ENCODE results near the gene SPEM1. TPM values are rescaled to one million over a fixed set of nuclear protein-coding genes. Genes with fewer than 3 reads are reported as not detected.

The SPEM1 gene
- total RNA-seq, 1 experiment from 2014 or later, result not detected

- Histone ChIP-seq H3K4me2 (ENCODE audit: low read depth, low read length, poor library complexity, severe bottlenecking) (no peak overlapping the region), H3K9me2 (replicated peaks; ENCODE audit: insufficient read depth, low read length) (no peaks in the 10 kb centered on the region), H3K9ac (ENCODE audit: low read length) (no peak overlapping the region), H3K4me1 (ENCODE audit: low read length) (no peaks in the 10 kb centered on the region), H3K36me3 (ENCODE audit: insufficient read depth, low read length) (no peaks in the 10 kb centered on the region), H4K20me1 (ENCODE audit: insufficient read depth, low read depth, low read length) (no peaks in the 10 kb centered on the region), H2AFZ (ENCODE audit: low read length) (no peak overlapping the region), H3K79me2 (ENCODE audit: low read length) (no peaks in the 10 kb centered on the region), H3K9me3 (ENCODE audit: low read length) (no peaks in the 10 kb centered on the region), H3K4me3 (ENCODE audit: low read length) (no peak overlapping the region), H3K27ac (ENCODE audit: low read length) (no peak overlapping the region), H3K27me3 (ENCODE audit: low read length) (no peaks in the 10 kb centered on the region)
- DNase-seq, result no peak
Measured at GRCh38 chr17:7429722-7430121, 9.6 kb downstream of the SPEM1 start.

DNA sequence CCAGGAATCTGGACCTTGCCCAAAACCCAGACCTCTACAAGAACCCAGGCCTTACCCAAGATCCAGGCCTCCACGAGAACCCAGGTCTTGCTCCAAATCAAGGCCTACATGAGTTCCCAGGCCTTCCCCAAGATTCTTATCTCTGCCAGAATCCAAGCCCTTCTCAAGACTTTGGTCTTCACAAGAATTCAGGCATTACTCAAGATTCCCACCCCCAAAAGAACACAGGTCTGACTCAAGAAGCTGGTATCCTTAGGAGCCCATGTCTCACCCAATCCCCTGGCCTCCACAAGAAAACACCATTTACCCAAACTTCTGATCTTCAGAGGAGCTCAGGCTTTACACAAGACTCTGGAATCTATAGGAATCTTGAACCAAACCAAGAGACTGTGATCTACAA, 11.1 kb downstream of the SPEM1 start:
- Histone ChIP-seq H3K27me3 (ENCODE audit: low read length) (no peaks in the 10 kb centered on the region), H3K9me3 (ENCODE audit: low read length) (no peaks in the 10 kb centered on the region), H4K20me1 (ENCODE audit: insufficient read depth, low read depth, low read length) (no peaks in the 10 kb centered on the region), H3K9me2 (replicated peaks; ENCODE audit: insufficient read depth, low read length) (no peaks in the 10 kb centered on the region), H3K9ac (ENCODE audit: low read length) (no peak overlapping the region), H3K36me3 (ENCODE audit: insufficient read depth, low read length) (no peaks in the 10 kb centered on the region), H2AFZ (ENCODE audit: low read length) (no peak overlapping the region), H3K4me2 (ENCODE audit: low read depth, low read length, poor library complexity, severe bottlenecking) (no peak overlapping the region), H3K79me2 (ENCODE audit: low read length) (0 out of 2 replicates have a peak, but pooled peaks cover 2% of the 10 kb centered on the region), H3K4me1 (ENCODE audit: low read length) (peaks cover 3% of the 10 kb centered on the region), H3K4me3 (ENCODE audit: low read length) (no peak overlapping the region), H3K27ac (ENCODE audit: low read length) (no peak overlapping the region)
- no peak for DNase-seq

DNA sequence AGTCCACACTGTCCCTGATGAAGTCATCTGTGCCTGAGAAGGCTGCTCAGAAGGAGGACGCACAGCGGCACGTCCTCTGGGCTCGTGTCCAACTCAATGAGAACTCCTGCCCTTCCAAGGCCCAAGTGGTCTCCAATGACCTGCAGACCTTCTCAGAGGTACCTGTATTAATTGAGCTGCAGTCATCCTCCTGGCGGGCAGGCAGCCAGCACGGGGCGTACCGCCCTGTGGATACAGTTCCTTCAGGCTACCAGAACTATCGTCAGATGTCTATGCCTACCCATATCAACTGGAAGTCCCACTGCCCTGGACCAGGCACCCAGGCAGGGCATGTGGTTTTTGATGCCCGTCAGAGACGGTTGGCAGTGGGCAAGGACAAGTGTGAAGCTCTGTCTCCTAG, 12.2 kb downstream of the SPEM1 start:
- no peak for DNase-seq
- Histone ChIP-seq H3K27ac (ENCODE audit: low read length) (no peak overlapping the region), H3K36me3 (ENCODE audit: insufficient read depth, low read length) (no peaks in the 10 kb centered on the region), H2AFZ (ENCODE audit: low read length) (no peak overlapping the region), H3K9ac (ENCODE audit: low read length) (no peak overlapping the region), H3K9me2 (replicated peaks; ENCODE audit: insufficient read depth, low read length) (no peaks in the 10 kb centered on the region), H3K4me3 (ENCODE audit: low read length) (no peak overlapping the region), H3K4me2 (ENCODE audit: low read depth, low read length, poor library complexity, severe bottlenecking) (no peak overlapping the region), H4K20me1 (ENCODE audit: insufficient read depth, low read depth, low read length) (0 out of 2 replicates have a peak, but pooled peaks cover under 1% of the 10 kb centered on the region), H3K9me3 (ENCODE audit: low read length) (no peaks in the 10 kb centered on the region), H3K4me1 (ENCODE audit: low read length) (peaks cover 12% of the 10 kb centered on the region), H3K27me3 (ENCODE audit: low read length) (no peaks in the 10 kb centered on the region), H3K79me2 (ENCODE audit: low read length) (0 out of 2 replicates have a peak, but pooled peaks cover 4% of the 10 kb centered on the region)

DNA sequence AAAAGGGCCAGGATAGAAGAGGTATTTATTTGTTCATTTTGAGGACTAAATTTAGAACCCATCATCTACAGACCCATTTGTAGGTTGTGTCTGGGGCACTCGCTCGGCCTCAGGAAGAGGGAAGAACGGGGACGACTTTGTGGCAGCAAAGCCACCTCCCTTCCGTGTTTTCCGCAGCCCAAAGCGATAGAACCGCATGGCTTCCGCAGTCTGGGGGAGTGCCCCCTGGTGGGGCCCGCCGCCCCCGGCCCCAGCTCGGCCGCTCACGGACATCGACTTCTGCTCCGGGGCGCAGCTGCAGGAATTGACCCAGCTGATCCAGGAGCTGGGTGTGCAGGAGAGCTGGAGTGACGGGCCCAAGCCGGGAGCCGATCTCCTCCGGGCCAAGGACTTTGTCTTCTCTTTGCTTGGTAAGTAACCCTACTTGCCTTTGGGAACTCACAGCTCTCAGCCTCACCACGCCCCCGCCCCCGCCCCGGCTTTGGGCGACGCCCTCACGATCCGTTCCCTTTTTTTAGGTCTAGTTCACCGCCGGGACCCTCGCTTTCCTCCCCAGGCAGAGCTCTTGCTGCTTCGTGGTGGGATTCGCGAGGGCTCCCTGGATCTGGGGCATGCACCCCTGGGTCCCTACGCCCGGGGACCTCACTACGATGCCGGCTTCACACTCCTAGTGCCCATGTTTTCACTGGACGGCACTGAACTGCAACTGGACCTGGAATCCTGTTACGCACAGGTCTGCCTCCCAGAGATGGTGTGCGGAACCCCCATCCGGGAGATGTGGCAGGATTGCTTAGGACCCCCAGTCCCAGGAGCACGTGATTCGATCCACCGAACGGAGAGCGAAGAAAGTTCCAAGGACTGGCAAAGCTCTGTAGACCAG, 15.8 kb downstream of the SPEM1 start:
- Histone ChIP-seq H3K27me3 (ENCODE audit: low read length) (no peaks in the 10 kb centered on the region), H2AFZ (ENCODE audit: low read length) (peak overlapping the region; percentile 47; the same call in 1 of the 2 replicates), H3K4me3 (ENCODE audit: low read length) (peak overlapping the region; percentile 75), H3K27ac (ENCODE audit: low read length) (no peak overlapping the region), H3K36me3 (ENCODE audit: insufficient read depth, low read length) (no peaks in the 10 kb centered on the region), H3K9ac (ENCODE audit: low read length) (peak overlapping the region; percentile 73), H3K79me2 (ENCODE audit: low read length) (0 out of 2 replicates have a peak, but pooled peaks cover 4% of the 10 kb centered on the region), H3K9me3 (ENCODE audit: low read length) (no peaks in the 10 kb centered on the region), H3K4me2 (ENCODE audit: low read depth, low read length, poor library complexity, severe bottlenecking) (peak overlapping the region; percentile 86), H3K9me2 (replicated peaks; ENCODE audit: insufficient read depth, low read length) (no peaks in the 10 kb centered on the region), H4K20me1 (ENCODE audit: insufficient read depth, low read depth, low read length) (peaks cover 9% of the 10 kb centered on the region; the same call in 1 of the 2 replicates), H3K4me1 (ENCODE audit: low read length) (peaks cover 25% of the 10 kb centered on the region)
- DNase-seq, result peak; percentile 84

DNA sequence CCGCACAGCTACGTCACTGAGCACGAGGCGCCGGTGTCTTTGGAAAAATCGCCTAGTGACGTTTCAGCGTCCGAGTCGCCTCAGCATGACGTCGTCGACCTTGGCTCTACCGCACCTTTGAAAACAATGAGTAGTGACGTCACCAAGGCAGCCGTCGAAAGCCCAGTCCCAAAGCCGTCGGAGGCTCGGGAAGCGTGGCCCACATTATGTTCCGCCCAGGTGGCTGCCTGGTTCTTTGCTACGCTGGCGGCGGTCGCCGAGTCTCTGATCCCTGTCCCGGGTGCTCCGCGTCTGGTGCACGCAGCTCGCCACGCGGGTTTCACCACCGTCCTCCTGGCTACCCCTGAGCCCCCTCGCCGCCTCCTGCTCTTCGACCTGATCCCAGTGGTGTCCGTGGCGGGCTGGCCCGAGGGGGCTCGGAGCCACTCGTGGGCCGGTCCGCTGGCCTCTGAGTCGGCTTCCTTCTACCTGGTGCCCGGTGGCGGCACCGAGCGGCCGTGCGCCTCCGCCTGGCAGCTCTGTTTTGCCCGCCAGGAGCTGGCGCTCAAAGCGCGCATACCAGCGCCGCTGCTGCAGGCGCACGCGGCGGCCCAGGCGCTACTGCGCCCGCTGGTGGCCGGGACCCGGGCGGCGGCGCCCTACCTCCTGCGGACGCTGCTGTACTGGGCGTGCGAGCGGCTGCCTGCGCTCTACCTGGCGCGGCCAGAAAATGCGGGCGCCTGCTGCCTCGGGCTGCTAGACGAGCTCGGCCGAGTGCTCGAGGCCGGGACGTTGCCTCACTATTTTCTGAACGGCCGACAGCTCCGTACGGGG, 16.6 kb downstream of the SPEM1 start:
- Histone ChIP-seq H3K27me3 (ENCODE audit: low read length) (no peaks in the 10 kb centered on the region), H3K4me3 (ENCODE audit: low read length) (peak overlapping the region; percentile 75), H3K36me3 (ENCODE audit: insufficient read depth, low read length) (no peaks in the 10 kb centered on the region), H3K4me1 (ENCODE audit: low read length) (peaks cover 27% of the 10 kb centered on the region), H3K4me2 (ENCODE audit: low read depth, low read length, poor library complexity, severe bottlenecking) (peak overlapping the region; percentile 86), H3K27ac (ENCODE audit: low read length) (no peak overlapping the region), H4K20me1 (ENCODE audit: insufficient read depth, low read depth, low read length) (peaks cover 9% of the 10 kb centered on the region; the same call in 1 of the 2 replicates), H3K9me3 (ENCODE audit: low read length) (no peaks in the 10 kb centered on the region), H2AFZ (ENCODE audit: low read length) (no peak overlapping the region), H3K9ac (ENCODE audit: low read length) (peak overlapping the region; percentile 73), H3K9me2 (replicated peaks; ENCODE audit: insufficient read depth, low read length) (no peaks in the 10 kb centered on the region), H3K79me2 (ENCODE audit: low read length) (0 out of 2 replicates have a peak, but pooled peaks cover 4% of the 10 kb centered on the region)
- DNase-seq, result peak; percentile 93

- H3K4me1 ChIP-seq (ENCODE audit: low read length), result peaks cover 27% of the 10 kb centered on the region
Measured at GRCh38 chr17:7437369-7437863, 17.3 kb downstream of the SPEM1 start.

GRCh38 chr17:7437950-7438614, 18.0 kb downstream of the SPEM1 start:
- Histone ChIP-seq H3K36me3 (ENCODE audit: insufficient read depth, low read length) (no peaks in the 10 kb centered on the region), H3K4me2 (ENCODE audit: low read depth, low read length, poor library complexity, severe bottlenecking) (no peak overlapping the region), H3K4me1 (ENCODE audit: low read length) (peaks cover 27% of the 10 kb centered on the region), H3K27me3 (ENCODE audit: low read length) (no peaks in the 10 kb centered on the region), H2AFZ (ENCODE audit: low read length) (no peak overlapping the region), H3K9ac (ENCODE audit: low read length) (no peak overlapping the region), H3K4me3 (ENCODE audit: low read length) (no peak overlapping the region), H3K79me2 (ENCODE audit: low read length) (0 out of 2 replicates have a peak, but pooled peaks cover 4% of the 10 kb centered on the region), H3K9me3 (ENCODE audit: low read length) (no peaks in the 10 kb centered on the region), H3K9me2 (replicated peaks; ENCODE audit: insufficient read depth, low read length) (no peaks in the 10 kb centered on the region), H4K20me1 (ENCODE audit: insufficient read depth, low read depth, low read length) (peaks cover 9% of the 10 kb centered on the region; the same call in 1 of the 2 replicates), H3K27ac (ENCODE audit: low read length) (no peak overlapping the region)
- DNase-seq, result no peak

More at GRCh38 chr17:7437369-7437863, 17.3 kb downstream of the SPEM1 start:
- no peaks in the 10 kb centered on the region for H3K27me3 ChIP-seq (ENCODE audit: low read length)
- no peak overlapping the region for H2AFZ ChIP-seq (ENCODE audit: low read length)
- H3K79me2 ChIP-seq (ENCODE audit: low read length), result 0 out of 2 replicates have a peak, but pooled peaks cover 4% of the 10 kb centered on the region
- peaks cover 9% of the 10 kb centered on the region; the same call in 1 of the 2 replicates for H4K20me1 ChIP-seq (ENCODE audit: insufficient read depth, low read depth, low read length)
- H3K9ac ChIP-seq (ENCODE audit: low read length), result no peak overlapping the region
- no peaks in the 10 kb centered on the region for H3K9me2 ChIP-seq (replicated peaks; ENCODE audit: insufficient read depth, low read length)
- DNase-seq, result no peak
- H3K36me3 ChIP-seq (ENCODE audit: insufficient read depth, low read length), result no peaks in the 10 kb centered on the region
- H3K4me2 ChIP-seq (ENCODE audit: low read depth, low read length, poor library complexity, severe bottlenecking), result peak overlapping the region; percentile 41
- no peak overlapping the region for H3K27ac ChIP-seq (ENCODE audit: low read length)
- H3K9me3 ChIP-seq (ENCODE audit: low read length), result no peaks in the 10 kb centered on the region
- H3K4me3 ChIP-seq (ENCODE audit: low read length), result no peak overlapping the region
